Neural progenitor cell (in vitro differentiated cells): Measurements from ENCODE around the gene SUSD1.

Experiments used
- EZH2 ChIP-seq: fragments of 200-600 bp; sonication (generic); IDR thresholded peaks from 2 replicates; pipeline ENCODE4 v1.6.1; 2017; ENCODE audit warnings: antibody characterized with exemption, mild to moderate bottlenecking, moderate library complexity
- EZH2phosphoT487 ChIP-seq: fragments of 200-600 bp; sonication (generic); IDR thresholded peaks from 2 replicates; pipeline ENCODE4 v1.6.1; 2017; ENCODE audit warnings: antibody characterized with exemption
- TF ChIP-seq, protein P1 (sequence below): fragments of 200-600 bp; sonication (generic); IDR thresholded peaks from 2 replicates; pipeline ENCODE4 v1.5.1; 2017; ENCODE audit warnings: antibody characterized with exemption, mild to moderate bottlenecking

- no peak for TF ChIP-seq EZH2
- TF ChIP-seq, protein P1, sequence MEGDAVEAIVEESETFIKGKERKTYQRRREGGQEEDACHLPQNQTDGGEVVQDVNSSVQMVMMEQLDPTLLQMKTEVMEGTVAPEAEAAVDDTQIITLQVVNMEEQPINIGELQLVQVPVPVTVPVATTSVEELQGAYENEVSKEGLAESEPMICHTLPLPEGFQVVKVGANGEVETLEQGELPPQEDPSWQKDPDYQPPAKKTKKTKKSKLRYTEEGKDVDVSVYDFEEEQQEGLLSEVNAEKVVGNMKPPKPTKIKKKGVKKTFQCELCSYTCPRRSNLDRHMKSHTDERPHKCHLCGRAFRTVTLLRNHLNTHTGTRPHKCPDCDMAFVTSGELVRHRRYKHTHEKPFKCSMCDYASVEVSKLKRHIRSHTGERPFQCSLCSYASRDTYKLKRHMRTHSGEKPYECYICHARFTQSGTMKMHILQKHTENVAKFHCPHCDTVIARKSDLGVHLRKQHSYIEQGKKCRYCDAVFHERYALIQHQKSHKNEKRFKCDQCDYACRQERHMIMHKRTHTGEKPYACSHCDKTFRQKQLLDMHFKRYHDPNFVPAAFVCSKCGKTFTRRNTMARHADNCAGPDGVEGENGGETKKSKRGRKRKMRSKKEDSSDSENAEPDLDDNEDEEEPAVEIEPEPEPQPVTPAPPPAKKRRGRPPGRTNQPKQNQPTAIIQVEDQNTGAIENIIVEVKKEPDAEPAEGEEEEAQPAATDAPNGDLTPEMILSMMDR, result no peak
- TF ChIP-seq EZH2phosphoT487, result no peak
Observed at GRCh38 chr9:112104901-112105300, 70.2 kb downstream of the SUSD1 start.
